Adrenal gland (tissue), 5 donors: Measurements from ENCODE around the gene GDAP1L1.

Experiments used
- CTCF ChIP-seq, 6 experiments: fragments of 450-650 bp in 4 of 6; fragments of 200-600 bp in 2 of 6; sonication (generic) in 1 of 6; IDR thresholded peaks; 1 replicate in 5 of 6; 2 replicates in 1 of 6; pipeline versions ENCODE4 v1.5.1 to v1.8.0; 2016 to 2021; ENCODE audit warnings: antibody characterized with exemption in 6 of 6, mild to moderate bottlenecking in 2 of 6, moderate library complexity in 1 of 6
- POLR2A ChIP-seq, 2 donors: fragments of 450-650 bp; IDR thresholded peaks; one replicate each; pipeline ENCODE4 v1.6.1; 2017; ENCODE audit warnings: antibody characterized with exemption in 2 of 2, mild to moderate bottlenecking in 2 of 2, moderate library complexity in 1 of 2
- donor health status: DM: no; HTN: no; CAD: no.

GRCh38 chr20:44228465-44229258, 18.4 kb upstream of the GDAP1L1 start:
- TF ChIP-seq CTCF (IDR thresholded peaks at IDR 0.05) (no peak), POLR2A (IDR thresholded peaks at IDR 0.05) (no peak)
